ENCODE measurements around the gene KRT77. TPM values are rescaled to one million over a fixed set of nuclear protein-coding genes. Genes with fewer than 3 reads are reported as not detected.

KRT77 gene
- total and polyA plus RNA-seq, 5 donors from 2014 or later, result not detected

GRCh38 chr12:52649066-52649465 is 54.3 kb downstream of the KRT77 start:
- peaks cover 0 to 46% (median 8%) of the 10 kb centered on the region in 4 donors for H3K4me1 Mint-ChIP-seq
- Histone ChIP-seq H3K4me3 (ENCODE audit: low read depth, low read length) (no peak overlapping the region), H3K27ac (ENCODE audit: insufficient read depth, low read length, poor library complexity, severe bottlenecking) (no peak overlapping the region), H3K27me3 (ENCODE audit: control insufficient read depth, insufficient read depth, low read length) (no peaks in the 10 kb centered on the region), H3K36me3 (ENCODE audit: control insufficient read depth, insufficient read depth, low read length) (no peaks in the 10 kb centered on the region), H3K4me1 (ENCODE audit: control insufficient read depth, insufficient read depth, low read length, poor library complexity, severe bottlenecking) (peaks cover 6% of the 10 kb centered on the region), H3K9me3 (ENCODE audit: control insufficient read depth in 2 of 2, low read length in 2 of 2) (no peaks in the 10 kb centered on the region)
- H3K27me3 Mint-ChIP-seq, result peaks cover 5% of the 10 kb centered on the region
- ATAC-seq (ENCODE audit: low read depth in 2 of 2) (no peak), DNase-seq (no peak)
- no peak overlapping the region for H3K4me3 Mint-ChIP-seq
- peak overlapping the region in 1 of 3 donors; percentile 44 for H3K27ac Mint-ChIP-seq
- peaks cover 0 to 5% (median 0%) of the 10 kb centered on the region in 7 donors for H3K9me3 Mint-ChIP-seq
- no peaks in the 10 kb centered on the region for H3K36me3 Mint-ChIP-seq

- DNase-seq (no peak), ATAC-seq (ENCODE audit: low read depth in 2 of 2) (no peak)
- H3K36me3 ChIP-seq (ENCODE audit: control insufficient read depth, insufficient read depth, low read length), result no peaks in the 10 kb centered on the region
- H3K27me3 ChIP-seq (ENCODE audit: control insufficient read depth, insufficient read depth, low read length), result no peaks in the 10 kb centered on the region
- no peak overlapping the region for H3K4me3 Mint-ChIP-seq
- H3K9me3 ChIP-seq (ENCODE audit: control insufficient read depth in 2 of 2, low read length in 2 of 2), result no peaks in the 10 kb centered on the region
- H3K27ac ChIP-seq (ENCODE audit: insufficient read depth, low read length, poor library complexity, severe bottlenecking), result no peak overlapping the region
- peaks cover 0 to 50% (median 9%) of the 10 kb centered on the region in 4 donors for H3K4me1 Mint-ChIP-seq
- peaks cover 5% of the 10 kb centered on the region for H3K27me3 Mint-ChIP-seq
- H3K9me3 Mint-ChIP-seq, result peaks cover 0 to 5% (median 0%) of the 10 kb centered on the region in 7 donors
- H3K4me3 ChIP-seq (ENCODE audit: low read depth, low read length), result no peak overlapping the region
- H3K4me1 ChIP-seq (ENCODE audit: control insufficient read depth, insufficient read depth, low read length, poor library complexity, severe bottlenecking), result peaks cover 6% of the 10 kb centered on the region
- H3K36me3 Mint-ChIP-seq, result no peaks in the 10 kb centered on the region
- H3K27ac Mint-ChIP-seq, result peak overlapping the region; percentile 48 to 88 (median 72)
These were observed 55.2 kb downstream of the KRT77 start for GRCh38 chr12:52648012-52648550.

GRCh38 chr12:52647601-52648000 is 55.7 kb downstream of the KRT77 start:
- Histone ChIP-seq H3K36me3 (ENCODE audit: control insufficient read depth, insufficient read depth, low read length) (no peaks in the 10 kb centered on the region), H3K27me3 (ENCODE audit: control insufficient read depth, insufficient read depth, low read length) (no peaks in the 10 kb centered on the region), H3K27ac (ENCODE audit: insufficient read depth, low read length, poor library complexity, severe bottlenecking) (no peak overlapping the region), H3K4me3 (ENCODE audit: low read depth, low read length) (no peak overlapping the region), H3K9me3 (ENCODE audit: control insufficient read depth in 2 of 2, low read length in 2 of 2) (no peaks in the 10 kb centered on the region), H3K4me1 (ENCODE audit: control insufficient read depth, insufficient read depth, low read length, poor library complexity, severe bottlenecking) (peaks cover 6% of the 10 kb centered on the region)
- Mint-ChIP-seq H3K36me3 (no peaks in the 10 kb centered on the region), H3K27ac (peak overlapping the region; percentile 54 to 88 (median 57)), H3K4me3 (no peak overlapping the region), H3K9me3 (peaks cover 0 to 5% (median 0%) of the 10 kb centered on the region in 7 donors), H3K27me3 (peaks cover 5% of the 10 kb centered on the region), H3K4me1 (peaks cover 0 to 51% (median 9%) of the 10 kb centered on the region in 4 donors)
- ATAC-seq (ENCODE audit: low read depth in 2 of 2) (no peak), DNase-seq (no peak)

GRCh38 chr12:52646613-52647012 is 56.7 kb downstream of the KRT77 start:
- H3K36me3 Mint-ChIP-seq, result no peaks in the 10 kb centered on the region
- peak overlapping the region in 2 of 4 donors; percentile 27 to 28 for H3K4me3 Mint-ChIP-seq
- Histone ChIP-seq H3K27me3 (ENCODE audit: control insufficient read depth, insufficient read depth, low read length) (no peaks in the 10 kb centered on the region), H3K27ac (ENCODE audit: insufficient read depth, low read length, poor library complexity, severe bottlenecking) (peak overlapping the region; percentile 59), H3K36me3 (ENCODE audit: control insufficient read depth, insufficient read depth, low read length) (no peaks in the 10 kb centered on the region), H3K4me3 (ENCODE audit: low read depth, low read length) (no peak overlapping the region), H3K9me3 (ENCODE audit: control insufficient read depth in 2 of 2, low read length in 2 of 2) (no peaks in the 10 kb centered on the region), H3K4me1 (ENCODE audit: control insufficient read depth, insufficient read depth, low read length, poor library complexity, severe bottlenecking) (peaks cover 6% of the 10 kb centered on the region)
- DNase-seq, result no peak
- H3K27me3 Mint-ChIP-seq, result peaks cover 5% of the 10 kb centered on the region
- peaks cover 0 to 4% (median 0%) of the 10 kb centered on the region in 7 donors for H3K9me3 Mint-ChIP-seq
- peaks cover 0 to 56% (median 9%) of the 10 kb centered on the region in 4 donors for H3K4me1 Mint-ChIP-seq
- H3K27ac Mint-ChIP-seq, result peak overlapping the region in 2 of 3 donors; percentile 99
- no peak for ATAC-seq (ENCODE audit: low read depth in 2 of 2)

GRCh38 chr12:52645982-52646381 is 57.3 kb downstream of the KRT77 start:
- H3K36me3 Mint-ChIP-seq, result no peaks in the 10 kb centered on the region
- H3K4me1 ChIP-seq (ENCODE audit: control insufficient read depth, insufficient read depth, low read length, poor library complexity, severe bottlenecking), result peaks cover 6% of the 10 kb centered on the region
- H3K27ac Mint-ChIP-seq, result peak overlapping the region; percentile 98 to 99 (median 99)
- H3K36me3 ChIP-seq (ENCODE audit: control insufficient read depth, insufficient read depth, low read length), result no peaks in the 10 kb centered on the region
- no peaks in the 10 kb centered on the region for H3K9me3 ChIP-seq (ENCODE audit: control insufficient read depth in 2 of 2, low read length in 2 of 2)
- peaks cover 0 to 4% (median 0%) of the 10 kb centered on the region in 7 donors for H3K9me3 Mint-ChIP-seq
- H3K27me3 Mint-ChIP-seq, result peaks cover 5% of the 10 kb centered on the region
- peaks cover 0 to 63% (median 9%) of the 10 kb centered on the region in 4 donors for H3K4me1 Mint-ChIP-seq
- DNase-seq (no peak), ATAC-seq (ENCODE audit: low read depth in 2 of 2) (no peak)
- no peaks in the 10 kb centered on the region for H3K27me3 ChIP-seq (ENCODE audit: control insufficient read depth, insufficient read depth, low read length)
- H3K27ac ChIP-seq (ENCODE audit: insufficient read depth, low read length, poor library complexity, severe bottlenecking), result peak overlapping the region; percentile 59
- H3K4me3 ChIP-seq (ENCODE audit: low read depth, low read length), result no peak overlapping the region
- peak overlapping the region in 2 of 4 donors; percentile 27 to 84 for H3K4me3 Mint-ChIP-seq

GRCh38 chr12:52645120-52645761 is 58.1 kb downstream of the KRT77 start:
- Mint-ChIP-seq H3K9me3 (peaks cover 0 to 4% (median 0%) of the 10 kb centered on the region in 7 donors), H3K27me3 (peaks cover 9% of the 10 kb centered on the region), H3K27ac (peak overlapping the region; percentile 98 to 99 (median 99)), H3K36me3 (no peaks in the 10 kb centered on the region), H3K4me1 (peaks cover 0 to 63% (median 9%) of the 10 kb centered on the region in 4 donors), H3K4me3 (peak overlapping the region; percentile 59 to 84 (median 66))
- Histone ChIP-seq H3K4me3 (ENCODE audit: low read depth, low read length) (no peak overlapping the region), H3K27ac (ENCODE audit: insufficient read depth, low read length, poor library complexity, severe bottlenecking) (peak overlapping the region; percentile 36), H3K4me1 (ENCODE audit: control insufficient read depth, insufficient read depth, low read length, poor library complexity, severe bottlenecking) (peaks cover 6% of the 10 kb centered on the region), H3K36me3 (ENCODE audit: control insufficient read depth, insufficient read depth, low read length) (no peaks in the 10 kb centered on the region), H3K27me3 (ENCODE audit: control insufficient read depth, insufficient read depth, low read length) (no peaks in the 10 kb centered on the region), H3K9me3 (ENCODE audit: control insufficient read depth in 2 of 2, low read length in 2 of 2) (no peaks in the 10 kb centered on the region)
- ATAC-seq (ENCODE audit: low read depth in 2 of 2) (peak; percentile 86 to 92), DNase-seq (peak in 2 of 3 donors; percentile 78 to 86)

- peak overlapping the region; percentile 68 to 99 (median 99) for H3K27ac Mint-ChIP-seq
- H3K36me3 Mint-ChIP-seq, result no peaks in the 10 kb centered on the region
- Histone ChIP-seq H3K36me3 (ENCODE audit: control insufficient read depth, insufficient read depth, low read length) (no peaks in the 10 kb centered on the region), H3K9me3 (ENCODE audit: control insufficient read depth in 2 of 2, low read length in 2 of 2) (no peaks in the 10 kb centered on the region), H3K4me1 (ENCODE audit: control insufficient read depth, insufficient read depth, low read length, poor library complexity, severe bottlenecking) (peaks cover 6% of the 10 kb centered on the region), H3K27ac (ENCODE audit: insufficient read depth, low read length, poor library complexity, severe bottlenecking) (no peak overlapping the region), H3K4me3 (ENCODE audit: low read depth, low read length) (no peak overlapping the region), H3K27me3 (ENCODE audit: control insufficient read depth, insufficient read depth, low read length) (peaks cover 5% of the 10 kb centered on the region)
- peaks cover 0 to 60% (median 9%) of the 10 kb centered on the region in 4 donors for H3K4me1 Mint-ChIP-seq
- peaks cover 7% of the 10 kb centered on the region for H3K27me3 Mint-ChIP-seq
- H3K9me3 Mint-ChIP-seq, result peaks cover 0 to 4% (median 0%) of the 10 kb centered on the region in 7 donors
- DNase-seq (no peak), ATAC-seq (ENCODE audit: low read depth in 2 of 2) (no peak)
- no peak overlapping the region for H3K4me3 Mint-ChIP-seq
These were observed 59.3 kb downstream of the KRT77 start for GRCh38 chr12:52644078-52644415.

Measured in CD4-positive, CD25-positive, alpha-beta regulatory T cell (primary cell).